ENCODE measurements around the gene STK16. TPM values are rescaled to one million over a fixed set of nuclear protein-coding genes. Genes with fewer than 3 reads are reported as not detected.

The STK16 gene
- total RNA-seq, 1 donor: 31.8 TPM

GRCh38 chr2:219209236-219210195, 35.8 kb upstream of the STK16 start:
- Histone ChIP-seq H3K27me3 (ENCODE audit: insufficient read depth, low read length) (no peaks in the 10 kb centered on the region), H2AFZ (ENCODE audit: low read length) (no peak overlapping the region), H3K27ac (ENCODE audit: low read depth, low read length) (no peak overlapping the region), H3K36me3 (ENCODE audit: insufficient read depth, low read length) (peaks cover 51% of the 10 kb centered on the region), H3K4me1 (ENCODE audit: insufficient read depth, low read length) (peaks cover 18% of the 10 kb centered on the region), H3K79me2 (ENCODE audit: insufficient read depth, low read length) (peaks cover 3% of the 10 kb centered on the region), H3K4me3 (ENCODE audit: insufficient read depth, low read length) (no peak overlapping the region), H3K9me3 (ENCODE audit: low read depth, low read length) (no peaks in the 10 kb centered on the region), H4K20me1 (ENCODE audit: insufficient read depth, low read length) (no peaks in the 10 kb centered on the region), H3K4me2 (ENCODE audit: insufficient read depth, low read length) (no peak overlapping the region)
- DNase-seq (ENCODE audit: insufficient read length, low spot score, missing footprints): peak; percentile 36
- TF ChIP-seq CTCF (IDR thresholded peaks at IDR 0.05; ENCODE audit: extremely low read depth, low read depth, low read length): no peak

- no peak overlapping the region for H3K27ac ChIP-seq (ENCODE audit: low read depth, low read length)
- no peak overlapping the region for H2AFZ ChIP-seq (ENCODE audit: low read length)
- peaks cover 57% of the 10 kb centered on the region for H3K36me3 ChIP-seq (ENCODE audit: insufficient read depth, low read length)
- no peak overlapping the region for H3K4me2 ChIP-seq (ENCODE audit: insufficient read depth, low read length)
- H3K4me1 ChIP-seq (ENCODE audit: insufficient read depth, low read length): peaks cover 18% of the 10 kb centered on the region
- H3K9me3 ChIP-seq (ENCODE audit: low read depth, low read length): no peaks in the 10 kb centered on the region
- no peaks in the 10 kb centered on the region for H4K20me1 ChIP-seq (ENCODE audit: insufficient read depth, low read length)
- peaks cover 3% of the 10 kb centered on the region for H3K79me2 ChIP-seq (ENCODE audit: insufficient read depth, low read length)
- H3K4me3 ChIP-seq (ENCODE audit: insufficient read depth, low read length): no peak overlapping the region
- TF ChIP-seq CTCF (IDR thresholded peaks at IDR 0.05; ENCODE audit: extremely low read depth, low read depth, low read length): no peak
- DNase-seq (ENCODE audit: insufficient read length, low spot score, missing footprints): peak; percentile 45
- no peaks in the 10 kb centered on the region for H3K27me3 ChIP-seq (ENCODE audit: insufficient read depth, low read length)
These were observed 34.9 kb upstream of the STK16 start for GRCh38 chr2:219210196-219210885.

DNA sequence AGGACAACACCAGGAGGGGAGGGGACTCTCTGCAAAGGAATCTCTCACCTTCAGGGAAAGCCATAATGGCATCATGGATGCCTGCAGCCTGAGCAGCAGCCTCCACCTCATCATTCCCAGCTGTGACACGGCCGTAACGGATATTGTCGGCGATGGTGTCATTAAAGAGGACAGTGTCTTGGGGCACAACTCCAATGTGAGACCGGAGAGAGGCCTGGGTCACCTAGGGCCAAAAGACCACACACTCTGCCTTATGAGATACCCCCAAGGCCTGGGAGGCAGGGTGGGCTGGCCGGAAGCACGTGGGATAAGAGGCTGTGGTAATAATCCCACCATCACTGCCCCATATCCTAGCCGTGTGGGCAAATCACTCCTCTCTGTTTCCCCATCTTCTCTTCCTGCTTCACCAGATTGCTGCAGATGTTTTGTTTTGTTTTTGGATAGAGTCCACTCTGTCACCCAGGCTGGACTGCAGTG, 34.4 kb upstream of the STK16 start:
- peaks cover 4% of the 10 kb centered on the region for H3K79me2 ChIP-seq (ENCODE audit: insufficient read depth, low read length)
- H2AFZ ChIP-seq (ENCODE audit: low read length): no peak overlapping the region
- no peak overlapping the region for H3K27ac ChIP-seq (ENCODE audit: low read depth, low read length)
- peak; percentile 43 for DNase-seq (ENCODE audit: insufficient read length, low spot score, missing footprints)
- H3K4me3 ChIP-seq (ENCODE audit: insufficient read depth, low read length): no peak overlapping the region
- H3K4me2 ChIP-seq (ENCODE audit: insufficient read depth, low read length): no peak overlapping the region
- peaks cover 61% of the 10 kb centered on the region for H3K36me3 ChIP-seq (ENCODE audit: insufficient read depth, low read length)
- H3K9me3 ChIP-seq (ENCODE audit: low read depth, low read length): no peaks in the 10 kb centered on the region
- no peaks in the 10 kb centered on the region for H3K27me3 ChIP-seq (ENCODE audit: insufficient read depth, low read length)
- peaks cover 18% of the 10 kb centered on the region for H3K4me1 ChIP-seq (ENCODE audit: insufficient read depth, low read length)
- no peak for TF ChIP-seq CTCF (IDR thresholded peaks at IDR 0.05; ENCODE audit: extremely low read depth, low read depth, low read length)
- no peaks in the 10 kb centered on the region for H4K20me1 ChIP-seq (ENCODE audit: insufficient read depth, low read length)

GRCh38 chr2:219213026-219213415, 32.3 kb upstream of the STK16 start:
- Histone ChIP-seq H4K20me1 (ENCODE audit: insufficient read depth, low read length) (no peaks in the 10 kb centered on the region), H3K79me2 (ENCODE audit: insufficient read depth, low read length) (peaks cover 3% of the 10 kb centered on the region), H3K36me3 (ENCODE audit: insufficient read depth, low read length) (peaks cover 64% of the 10 kb centered on the region), H3K4me1 (ENCODE audit: insufficient read depth, low read length) (peaks cover 12% of the 10 kb centered on the region), H2AFZ (ENCODE audit: low read length) (no peak overlapping the region), H3K27ac (ENCODE audit: low read depth, low read length) (no peak overlapping the region), H3K4me3 (ENCODE audit: insufficient read depth, low read length) (no peak overlapping the region), H3K27me3 (ENCODE audit: insufficient read depth, low read length) (no peaks in the 10 kb centered on the region), H3K4me2 (ENCODE audit: insufficient read depth, low read length) (no peak overlapping the region), H3K9me3 (ENCODE audit: low read depth, low read length) (no peaks in the 10 kb centered on the region)
- TF ChIP-seq CTCF (IDR thresholded peaks at IDR 0.05; ENCODE audit: extremely low read depth, low read depth, low read length): no peak
- no peak for DNase-seq (ENCODE audit: insufficient read length, low spot score, missing footprints)

Measured in osteoblast (primary cell).